ENCODE results near the gene NPBWR2.

NPBWR2 gene

DNA sequence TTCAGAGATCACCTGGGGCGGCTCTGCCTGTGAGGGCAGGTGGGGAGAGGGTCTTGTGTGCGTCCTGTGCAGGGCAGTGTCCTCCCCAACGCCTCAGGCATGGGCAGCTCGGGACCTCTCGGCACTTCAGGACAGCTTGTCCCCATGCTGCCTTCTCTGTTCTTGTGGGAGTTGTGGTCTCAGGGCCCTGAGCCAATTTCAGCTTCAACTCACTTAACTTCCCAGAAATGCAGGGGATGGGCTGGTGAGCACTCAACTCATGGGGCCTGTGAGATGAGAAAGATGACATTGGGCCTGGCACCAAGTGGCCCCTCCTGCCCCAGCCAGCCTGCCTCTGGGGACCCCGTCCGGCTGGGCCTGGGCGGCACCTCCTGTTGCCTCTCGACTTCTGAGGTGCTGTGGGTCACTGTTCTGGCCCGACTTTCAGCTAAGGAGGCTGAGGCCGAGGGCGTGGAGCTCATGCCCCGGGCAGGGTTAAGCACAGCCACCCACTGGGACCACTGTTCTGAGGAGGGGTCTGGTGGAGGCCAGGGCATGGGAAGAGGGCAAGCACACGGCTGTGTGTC, 34.8 kb downstream of the NPBWR2 start:
- DNase-seq (ENCODE audit: low read depth): no peak

GRCh38 chr20:64071341-64072332, 35.7 kb downstream of the NPBWR2 start:
- DNase-seq (ENCODE audit: low read depth): no peak

- DNase-seq (ENCODE audit: low read depth): no peak
These were observed 36.9 kb downstream of the NPBWR2 start for GRCh38 chr20:64070244-64070993.

- no peak for DNase-seq (ENCODE audit: low read depth)
These were observed 37.6 kb downstream of the NPBWR2 start for GRCh38 chr20:64069614-64070243.

GRCh38 chr20:64069209-64069613, 38.2 kb downstream of the NPBWR2 start:
- no peak for DNase-seq (ENCODE audit: low read depth)

- DNase-seq (ENCODE audit: low read depth): no peak
These were observed 38.8 kb downstream of the NPBWR2 start for GRCh38 chr20:64068386-64069208.

DNA sequence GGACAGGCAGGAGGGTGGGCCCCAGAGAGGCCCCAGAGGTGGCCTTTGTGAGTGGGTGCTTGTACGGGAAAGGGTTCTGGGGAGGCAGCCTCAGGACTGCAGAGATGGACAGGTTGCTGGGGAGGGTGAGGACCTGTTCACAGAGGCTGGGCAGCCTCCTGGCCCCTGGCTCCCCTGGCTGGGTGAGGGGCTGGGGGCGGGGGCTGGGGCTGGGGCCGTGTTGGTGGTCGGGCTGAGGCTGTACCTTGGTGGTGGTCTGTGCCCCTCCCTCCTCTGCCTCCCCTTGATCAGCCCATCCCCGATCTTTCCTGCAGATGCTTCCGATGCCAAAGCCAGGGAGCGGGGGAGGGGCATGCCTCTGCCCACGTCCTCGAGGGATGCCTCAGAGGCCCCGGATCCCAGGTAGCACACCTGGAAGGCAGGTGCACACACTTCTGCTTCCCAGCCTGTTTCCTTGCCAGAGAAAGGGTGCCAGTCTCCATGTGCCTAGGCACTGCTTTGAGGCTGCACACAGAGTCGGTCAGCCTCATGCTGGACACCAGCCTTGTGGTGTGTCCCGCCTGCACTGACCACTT, 39.5 kb downstream of the NPBWR2 start:
- DNase-seq (ENCODE audit: low read depth): no peak

- no peak for DNase-seq (ENCODE audit: low read depth)
These were observed 40.2 kb downstream of the NPBWR2 start for GRCh38 chr20:64067005-64067632.

DNA sequence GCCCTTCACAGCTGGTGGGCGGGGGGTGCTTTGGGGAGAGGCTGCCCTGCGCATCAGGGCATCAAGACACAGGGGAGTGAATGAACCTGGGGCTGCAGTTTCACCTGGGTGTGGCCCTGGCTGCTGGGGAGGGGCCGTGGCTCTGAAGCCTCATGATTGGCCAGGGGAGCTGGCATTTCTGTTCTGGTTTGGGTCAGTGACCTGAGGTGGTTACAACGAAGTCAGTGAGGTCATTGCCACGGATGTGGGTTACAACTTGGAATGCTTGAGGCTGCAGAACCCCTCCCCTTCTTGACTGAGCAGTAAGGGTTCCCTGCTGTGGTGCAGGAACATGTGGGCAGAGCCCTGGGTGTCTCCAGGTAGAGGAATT, 41.4 kb downstream of the NPBWR2 start:
- DNase-seq (ENCODE audit: low read depth): no peak

- DNase-seq (ENCODE audit: low read depth): no peak
These were observed 42.0 kb downstream of the NPBWR2 start for GRCh38 chr20:64065062-64065973.

- DNase-seq (ENCODE audit: low read depth): no peak
These were observed 43.1 kb downstream of the NPBWR2 start for GRCh38 chr20:64064145-64064698.

- DNase-seq (ENCODE audit: low read depth): no peak
These were observed 43.8 kb downstream of the NPBWR2 start for GRCh38 chr20:64063389-64064144.

GRCh38 chr20:64062596-64063388, 44.6 kb downstream of the NPBWR2 start, which contains the start of gene TCEA2:
TCEA2 (plus strand) TSS chr20:64063198; CDS start chr20:64063313, 115 bp downstream.
- DNase-seq (ENCODE audit: low read depth): peak; percentile 88

- DNase-seq (ENCODE audit: low read depth): no peak
These were observed 45.1 kb downstream of the NPBWR2 start for GRCh38 chr20:64062276-64062595.

DNA sequence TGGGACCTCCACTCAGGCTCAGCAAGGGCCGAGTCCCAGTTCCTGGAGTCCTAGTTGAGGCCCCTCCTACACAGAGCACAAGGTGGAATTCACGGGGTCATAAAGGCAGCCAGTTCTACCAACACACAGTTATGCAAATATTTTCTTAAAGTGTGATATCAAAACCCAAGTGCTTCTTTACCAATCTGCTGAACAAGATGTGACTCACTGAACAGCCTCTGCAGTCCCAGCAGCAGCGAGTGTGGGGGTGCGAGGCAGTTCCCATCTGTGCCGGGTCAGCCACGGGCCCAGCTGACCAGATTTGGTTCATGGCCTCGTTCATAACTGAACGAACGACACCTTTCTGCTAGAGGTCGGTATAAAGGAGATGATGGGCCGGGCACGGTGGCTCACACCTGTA, 48.8 kb downstream of the NPBWR2 start:
- DNase-seq (ENCODE audit: low read depth): no peak

DNA sequence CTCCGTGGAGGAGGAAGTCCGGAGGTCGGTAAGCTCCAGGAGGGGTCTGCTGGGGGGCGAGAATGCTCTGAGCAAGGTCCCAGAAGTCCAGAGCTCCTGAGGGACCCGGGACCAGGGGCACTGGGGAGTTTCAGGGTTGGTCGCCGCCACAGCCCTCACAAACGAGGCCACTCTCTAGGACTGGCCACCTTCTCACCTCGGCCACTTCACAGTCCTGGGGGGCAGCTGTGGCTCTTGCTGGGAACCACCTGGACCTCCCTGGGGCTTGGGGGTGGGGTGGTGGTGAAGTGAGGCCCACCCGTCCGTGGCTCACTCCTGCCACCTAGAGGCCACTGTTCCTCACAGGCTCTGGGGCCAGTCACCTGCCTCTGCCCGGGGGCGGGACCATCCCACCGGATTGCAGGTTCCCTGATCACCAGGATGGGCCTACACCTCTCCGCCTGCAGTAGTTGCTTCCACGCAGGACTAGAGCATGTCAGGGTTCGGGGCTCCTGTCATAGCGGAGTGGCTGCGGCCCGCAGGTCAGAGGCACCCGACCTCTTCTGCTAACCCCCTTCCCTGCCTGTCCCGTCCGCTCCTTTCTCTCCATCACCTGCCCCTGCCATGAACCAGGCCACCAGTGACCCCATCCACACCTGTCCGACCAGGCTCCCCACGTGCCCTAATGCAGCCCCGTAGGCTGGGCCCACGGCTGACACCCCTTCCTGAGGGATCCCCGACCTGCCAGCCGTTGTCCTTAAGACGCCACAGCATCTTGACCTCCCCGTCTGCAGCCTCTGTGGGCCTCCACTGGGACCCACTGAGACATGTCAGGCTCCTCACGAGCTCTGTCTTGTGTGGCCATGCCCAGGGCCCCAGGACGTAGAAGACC, 49.5 kb downstream of the NPBWR2 start:
- DNase-seq (ENCODE audit: low read depth): peak; percentile 62
